ENCODE data around the gene EXPH5.

- TF ChIP-seq CTCF (IDR thresholded peaks at IDR 0.05; ENCODE audit: low read length) (no peak), EZH2phosphoT487 (IDR thresholded peaks at IDR 0.05; ENCODE audit: low read length) (no peak)
Measured at GRCh38 chr11:108525161-108525560, 68.4 kb downstream of the EXPH5 start.
